ENCODE results near the gene GABBR1. TPM values are rescaled to one million over a fixed set of nuclear protein-coding genes. Genes with fewer than 3 reads are reported as not detected.

Gene GABBR1
- total and polyA plus RNA-seq, 2 donors (not counting 1 experiment from before 2014, with no cell fraction given) = 198 to 241 TPM

DNA sequence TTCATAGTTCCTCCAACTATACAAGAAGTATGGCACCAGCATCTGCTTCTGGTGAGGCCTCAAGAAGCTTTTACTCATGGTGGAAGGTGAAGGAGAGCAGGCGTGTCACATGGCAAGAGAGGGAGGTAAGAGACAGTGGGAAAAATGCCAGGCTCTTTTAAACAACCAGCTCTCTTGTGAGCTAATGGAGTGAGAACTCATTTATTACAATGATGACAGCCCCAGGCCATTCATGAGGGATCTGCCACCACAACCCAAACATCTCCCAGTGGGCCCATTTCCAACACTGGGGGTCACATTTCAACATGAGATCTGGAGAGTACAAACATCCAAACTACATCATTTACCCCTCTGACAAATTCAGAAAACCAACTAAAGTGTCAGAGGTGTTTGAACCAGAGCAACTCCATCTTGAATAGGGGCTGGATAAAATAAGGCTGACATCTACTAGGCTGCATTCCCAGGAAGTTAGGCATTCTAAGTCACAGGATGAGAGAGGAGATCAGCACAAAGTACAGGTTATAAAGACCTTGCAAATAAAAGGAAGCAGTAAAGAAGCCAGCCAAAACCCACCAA lies 71.3 kb downstream of the GABBR1 start:
- H4K20me1 ChIP-seq (ENCODE audit: control insufficient read depth, insufficient read depth, low read length, poor library complexity, severe bottlenecking) = no peaks in the 10 kb centered on the region
- intact Hi-C loops (cut with micrococcal nuclease) = no loop called here
- no CpG with 5 or more reads among the region's 1 CpG for WGBS (ENCODE audit: insufficient coverage)
- H3K4me1 Mint-ChIP-seq = peaks cover 15% of the 10 kb centered on the region
- no peak overlapping the region for H3K9ac ChIP-seq (ENCODE audit: low read length)
- POLR2A ChIA-PET = no interaction called here
- no peak overlapping the region for H2AFZ ChIP-seq (ENCODE audit: insufficient read depth, low read depth, low read length, poor library complexity, severe bottlenecking)
- no peak overlapping the region for H3K4me3 Mint-ChIP-seq
- DNase-seq = no peak
- no peak overlapping the region for H3K4me3 ChIP-seq (ENCODE audit: control extremely low read depth in 1 of 5, extremely low read depth in 1 of 5, insufficient read depth in 1 of 5, low read depth in 2 of 5, low read length in 4 of 5)
- peaks cover 9 to 10% of the 10 kb centered on the region in 2 donors for H3K4me1 ChIP-seq (ENCODE audit: control insufficient read depth in 2 of 2, insufficient read depth in 2 of 2, low read length in 2 of 2)
- H3K27me3 Mint-ChIP-seq = peaks cover 30% of the 10 kb centered on the region
- TF ChIP-seq EZH2 (IDR thresholded peaks at IDR 0.05; ENCODE audit: borderline replicate concordance, insufficient read depth, low read depth, low read length, poor library complexity, severe bottlenecking) (no peak), CTCF (IDR thresholded peaks at IDR 0.05) (no peak)
- H3K27ac Mint-ChIP-seq = no peak overlapping the region
- peaks cover 0 to 3% (median 0%) of the 10 kb centered on the region in 4 experiments for H3K27me3 ChIP-seq (replicated peaks in 1 of 4; ENCODE audit: control extremely low read depth in 1 of 4, control insufficient read depth in 3 of 4, insufficient read depth in 4 of 4, low read length in 3 of 4)
- H3K27ac ChIP-seq (ENCODE audit: low read length in 2 of 2) = no peak overlapping the region
- CTCF ChIA-PET = no interaction called here
- no peaks in the 10 kb centered on the region for H3K79me2 ChIP-seq (ENCODE audit: control insufficient read depth, insufficient read depth, low read length)
- ATAC-seq (ENCODE audit: low read depth) = no peak
- H3K4me2 ChIP-seq (replicated peaks; ENCODE audit: low read depth, low read length, poor library complexity, severe bottlenecking) = no peak overlapping the region
- H3K9me3 ChIP-seq (ENCODE audit: control extremely low read depth in 1 of 3, control insufficient read depth in 2 of 3, insufficient read depth in 1 of 3, low read length in 2 of 3) = no peaks in the 10 kb centered on the region
- no peaks in the 10 kb centered on the region for H3K9me3 Mint-ChIP-seq (ENCODE audit: insufficient read depth)
- H3K36me3 ChIP-seq (replicated peaks in 1 of 2; ENCODE audit: control extremely low read depth in 1 of 2, control insufficient read depth in 1 of 2, extremely low read depth in 1 of 2, insufficient read depth in 2 of 2, low read length in 1 of 2) = no peaks in the 10 kb centered on the region

GRCh38 chr6:29561091-29561490 lies 71.9 kb downstream of the GABBR1 start:
- no peak overlapping the region for H3K9ac ChIP-seq (ENCODE audit: low read length)
- H3K27ac ChIP-seq (ENCODE audit: low read length in 2 of 2) = no peak overlapping the region
- peaks cover 9 to 10% of the 10 kb centered on the region in 2 donors for H3K4me1 ChIP-seq (ENCODE audit: control insufficient read depth in 2 of 2, insufficient read depth in 2 of 2, low read length in 2 of 2)
- H2AFZ ChIP-seq (ENCODE audit: insufficient read depth, low read depth, low read length, poor library complexity, severe bottlenecking) = no peak overlapping the region
- peaks cover 0 to 6% (median 3%) of the 10 kb centered on the region in 4 experiments for H3K27me3 ChIP-seq (replicated peaks in 1 of 4; ENCODE audit: control extremely low read depth in 1 of 4, control insufficient read depth in 3 of 4, insufficient read depth in 4 of 4, low read length in 3 of 4)
- no peak for TF ChIP-seq EZH2 (IDR thresholded peaks at IDR 0.05; ENCODE audit: borderline replicate concordance, insufficient read depth, low read depth, low read length, poor library complexity, severe bottlenecking)
- TF ChIP-seq CTCF (IDR thresholded peaks at IDR 0.05) = no peak
- Mint-ChIP-seq H3K27me3 (peaks cover 36% of the 10 kb centered on the region), H3K4me3 (no peak overlapping the region), H3K4me1 (peaks cover 15% of the 10 kb centered on the region), H3K9me3 (ENCODE audit: insufficient read depth) (no peaks in the 10 kb centered on the region), H3K27ac (no peak overlapping the region)
- POLR2A ChIA-PET = no interaction called here
- DNase-seq = no peak
- no peak overlapping the region for H3K4me2 ChIP-seq (replicated peaks; ENCODE audit: low read depth, low read length, poor library complexity, severe bottlenecking)
- intact Hi-C loops (cut with micrococcal nuclease) = no loop called here
- CTCF ChIA-PET = no interaction called here
- no peaks in the 10 kb centered on the region for H4K20me1 ChIP-seq (ENCODE audit: control insufficient read depth, insufficient read depth, low read length, poor library complexity, severe bottlenecking)
- no peaks in the 10 kb centered on the region for H3K79me2 ChIP-seq (ENCODE audit: control insufficient read depth, insufficient read depth, low read length)
- H3K9me3 ChIP-seq (ENCODE audit: control extremely low read depth in 1 of 3, control insufficient read depth in 2 of 3, insufficient read depth in 1 of 3, low read length in 2 of 3) = no peaks in the 10 kb centered on the region
- H3K4me3 ChIP-seq (ENCODE audit: control extremely low read depth in 1 of 5, extremely low read depth in 1 of 5, insufficient read depth in 1 of 5, low read depth in 2 of 5, low read length in 4 of 5) = no peak overlapping the region
- ATAC-seq (ENCODE audit: low read depth) = no peak
- no peaks in the 10 kb centered on the region for H3K36me3 ChIP-seq (replicated peaks in 1 of 2; ENCODE audit: control extremely low read depth in 1 of 2, control insufficient read depth in 1 of 2, extremely low read depth in 1 of 2, insufficient read depth in 2 of 2, low read length in 1 of 2)
